Loucy (cell line): ENCODE measurements around the gene GP5.

Source experiments
- CTCF ChIP-seq: fragments of 200-600 bp; sonication (generic); conservative IDR thresholded peaks from 2 replicates; pipeline ENCODE4 v1.5.1; 2014; ENCODE audit warnings: mild to moderate bottlenecking, antibody characterized with exemption, low read length
- EZH2phosphoT487 ChIP-seq: fragments of 200-600 bp; IDR thresholded peaks from 2 replicates; pipeline ENCODE4 v1.6.1; 2018; ENCODE audit warnings: antibody characterized with exemption, mild to moderate bottlenecking, moderate library complexity, borderline replicate concordance

GRCh38 chr3:194425399-194425798, 26.3 kb upstream of the GP5 start:
- no peak for TF ChIP-seq CTCF
- TF ChIP-seq EZH2phosphoT487 = no peak
